DMS53 (cell line): ENCODE measurements around the gene ZNF644.
"Not testable (repeated sequence)": the region's sequence is repeated elsewhere in the genome, so short reads cannot be mapped to it uniquely, and the experiment has no call there.

Experiments
- DNase-seq: peaks from one replicate; lab custom pipeline; 2025; lab: John Stamatoyannopoulos, UW

The ZNF644 gene

GRCh38 chr1:91021686-91022517, at the start of gene ZNF644:
ZNF644 (minus strand) TSS chr1:91022035; CDS start chr1:90982353, 39,682 bp downstream.
- DNase-seq, result peak; percentile 99

- DNase-seq, result no peak
Observed at GRCh38 chr1:91070298-91070697, 48.5 kb upstream of the ZNF644 start.

GRCh38 chr1:91066538-91066937, 44.7 kb upstream of the ZNF644 start:
- no peak for DNase-seq

- no peak for DNase-seq
Observed at GRCh38 chr1:91065337-91065736, 43.5 kb upstream of the ZNF644 start.

- not testable (repeated sequence) for DNase-seq
Observed at GRCh38 chr1:91063403-91063802, 41.6 kb upstream of the ZNF644 start.

- no peak for DNase-seq
Observed at GRCh38 chr1:91059157-91059556, 37.3 kb upstream of the ZNF644 start.

GRCh38 chr1:91057784-91058183, 35.9 kb upstream of the ZNF644 start:
- DNase-seq, result no peak

- DNase-seq, result no peak
Observed at GRCh38 chr1:91054780-91055481, 33.1 kb upstream of the ZNF644 start.

- DNase-seq, result peak; percentile 49
Observed at GRCh38 chr1:91053630-91054029, 31.8 kb upstream of the ZNF644 start.

GRCh38 chr1:91049551-91049950, 27.7 kb upstream of the ZNF644 start:
- peak; percentile 18 for DNase-seq

- DNase-seq, result no peak
Observed at GRCh38 chr1:91046766-91047165, 24.9 kb upstream of the ZNF644 start.

- no peak for DNase-seq
Observed at GRCh38 chr1:91045284-91045683, 23.4 kb upstream of the ZNF644 start.

DNA sequence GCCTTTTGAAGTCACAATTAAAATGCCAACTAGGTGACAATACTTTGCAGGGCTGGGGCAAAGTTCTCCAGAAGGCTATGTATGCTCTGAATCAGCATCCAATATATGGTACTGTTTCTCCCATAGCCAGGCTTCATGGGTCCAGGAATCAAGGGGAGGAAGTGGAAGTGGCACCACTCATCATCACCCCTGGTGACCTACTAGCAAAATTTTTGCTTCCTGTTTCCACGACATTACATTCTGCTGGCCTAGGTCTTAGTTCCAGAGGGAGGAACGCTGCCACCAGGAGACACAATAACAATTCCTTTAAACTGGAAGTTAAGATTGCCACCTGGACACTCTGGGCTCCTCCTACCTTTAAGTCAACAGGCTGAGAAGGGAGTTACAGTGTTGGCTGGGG, 22.9 kb upstream of the ZNF644 start:
- DNase-seq, result not testable (repeated sequence)

DNA sequence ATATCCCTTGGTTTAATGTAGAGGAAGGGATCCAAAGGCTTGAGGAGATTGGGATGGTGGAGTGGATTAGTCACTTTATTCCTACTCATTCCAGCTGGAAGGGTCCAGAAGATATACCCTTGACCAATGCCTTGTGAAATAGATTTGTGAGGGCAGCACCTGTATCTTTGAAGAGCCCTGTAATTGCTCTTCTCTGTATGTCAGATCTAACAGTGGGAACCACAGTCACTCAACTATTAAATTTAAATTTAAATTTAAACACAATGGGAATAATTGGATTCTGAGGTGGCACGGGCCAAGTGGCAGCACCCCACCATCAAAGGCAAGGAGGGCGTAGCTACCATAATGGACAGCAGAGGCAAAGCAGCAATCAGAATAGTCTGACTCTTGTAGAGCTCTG, 20.5 kb upstream of the ZNF644 start:
- not testable (repeated sequence) for DNase-seq

GRCh38 chr1:91038582-91038981, 16.7 kb upstream of the ZNF644 start:
- no peak for DNase-seq

GRCh38 chr1:91036894-91037829, 15.3 kb upstream of the ZNF644 start:
- peak; percentile 46 for DNase-seq

DNA sequence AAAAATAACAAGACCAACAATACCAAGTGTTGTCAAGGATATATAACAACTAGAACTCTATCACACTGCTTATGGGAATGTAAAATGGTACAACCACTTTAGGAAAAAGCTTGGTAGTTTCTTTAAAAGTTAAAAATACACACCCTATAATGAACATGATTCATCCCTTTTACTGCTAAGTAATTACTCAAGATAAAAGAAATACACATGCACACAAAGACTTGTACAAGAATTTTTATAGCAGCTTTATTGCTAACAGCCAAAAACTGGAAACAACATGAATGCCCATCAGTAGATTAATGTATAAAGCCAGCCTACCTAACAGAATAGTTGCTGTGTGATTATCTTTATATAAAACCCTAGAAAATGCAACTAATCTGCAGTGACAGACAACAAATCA, 10.5 kb upstream of the ZNF644 start:
- DNase-seq, result no peak

DNA sequence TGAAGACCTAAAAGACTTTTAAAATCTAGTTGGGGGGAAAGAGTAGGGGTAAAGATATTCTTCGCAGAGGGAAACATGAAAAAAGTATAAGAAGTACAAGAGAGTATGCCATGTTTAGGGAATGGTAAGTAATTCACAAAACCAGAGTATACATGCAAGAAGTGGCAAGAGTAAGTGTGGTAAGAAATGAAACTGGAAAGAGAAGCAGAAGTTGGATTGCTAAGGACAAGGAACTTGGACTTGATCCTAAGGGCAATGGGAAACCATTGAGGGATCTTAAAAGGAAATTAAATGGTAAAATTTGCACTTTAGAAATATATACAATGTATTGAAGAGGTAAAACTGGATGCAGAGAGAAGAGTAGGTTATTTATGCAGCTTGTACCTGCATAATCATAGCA, 9.2 kb upstream of the ZNF644 start:
- DNase-seq, result no peak

DNA sequence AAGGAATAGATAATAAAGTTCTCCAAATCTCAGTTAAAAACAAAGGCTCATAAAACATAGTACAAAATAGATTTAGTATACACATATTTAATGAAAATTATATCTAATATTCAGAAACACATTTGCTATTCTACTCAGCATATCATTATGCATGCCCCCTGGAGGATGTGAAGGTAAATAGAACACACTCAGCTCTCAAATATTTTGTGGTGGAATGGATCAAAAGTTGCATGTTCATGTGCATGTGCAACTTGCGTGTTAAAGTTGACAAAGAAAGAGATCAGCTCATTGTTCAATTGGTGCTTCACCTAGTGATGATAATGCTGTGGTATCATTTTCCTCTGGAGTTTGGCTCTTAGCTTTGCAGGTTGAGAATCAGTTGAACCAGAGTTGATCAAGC, 4.9 kb upstream of the ZNF644 start:
- peak; percentile 70 for DNase-seq

DNA sequence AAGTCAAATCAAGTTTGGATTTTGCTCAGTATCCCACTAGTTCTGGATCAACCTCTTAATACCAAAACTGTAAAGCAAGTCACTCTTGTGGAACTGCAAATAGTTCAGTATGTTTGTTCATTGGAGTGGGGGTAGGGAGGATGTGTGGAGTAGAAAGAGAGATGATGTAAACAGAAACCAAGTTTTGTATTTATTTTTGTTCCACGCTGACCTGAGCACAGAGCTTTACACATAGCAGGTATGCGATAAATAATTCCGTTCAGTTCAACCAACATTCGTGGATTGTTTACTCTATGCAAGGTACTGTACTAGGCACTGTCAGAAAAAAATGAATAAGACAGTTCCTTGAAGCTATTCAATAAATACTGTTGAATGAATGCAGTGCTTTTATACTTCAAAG, 4.5 kb upstream of the ZNF644 start:
- DNase-seq, result peak; percentile 96

GRCh38 chr1:91024481-91025119, 2.8 kb upstream of the ZNF644 start:
- DNase-seq, result no peak

DNA sequence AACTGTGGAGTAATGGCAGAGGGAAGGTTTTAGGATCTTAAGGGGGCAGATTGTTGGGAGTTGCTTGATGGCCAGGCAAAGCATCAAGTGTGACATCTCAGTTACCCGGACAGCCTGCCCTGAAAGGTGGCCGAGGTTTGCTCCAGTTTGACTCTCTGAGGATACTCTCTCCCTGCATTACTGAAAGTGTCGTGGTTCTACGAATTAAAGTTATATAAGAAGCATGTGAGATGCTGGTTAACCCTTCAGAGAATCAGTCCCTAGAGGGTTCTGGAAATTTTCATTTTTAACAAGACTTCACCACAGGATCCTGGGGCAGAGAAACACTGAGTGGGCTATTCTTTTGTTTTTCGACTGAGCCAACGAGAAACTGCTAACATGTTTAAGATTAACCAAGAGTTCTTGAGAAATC, 689 bp upstream of the ZNF644 start:
- DNase-seq, result no peak
